ENCODE results near the gene CXCR4.

DNA sequence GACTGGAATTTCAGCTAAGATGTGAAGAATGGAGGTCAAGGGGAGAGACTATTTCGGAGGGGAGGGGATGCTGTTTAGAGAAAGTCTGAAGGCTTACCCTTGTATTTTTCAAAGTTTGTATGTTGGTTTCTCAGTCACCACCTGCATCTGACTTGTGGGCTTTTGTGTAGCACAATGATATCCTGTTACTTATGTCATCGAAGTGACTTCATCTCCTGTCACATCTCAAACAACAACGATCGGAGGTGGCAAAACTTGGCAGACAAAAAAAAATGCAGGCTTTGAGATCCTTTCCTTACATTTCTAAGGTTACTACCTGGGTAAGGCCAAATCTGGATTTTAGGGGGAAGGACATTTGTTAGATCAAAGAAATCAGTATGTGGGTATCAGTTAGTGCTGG, 11.7 kb upstream of the CXCR4 start:
- TF ChIP-seq, protein P1, sequence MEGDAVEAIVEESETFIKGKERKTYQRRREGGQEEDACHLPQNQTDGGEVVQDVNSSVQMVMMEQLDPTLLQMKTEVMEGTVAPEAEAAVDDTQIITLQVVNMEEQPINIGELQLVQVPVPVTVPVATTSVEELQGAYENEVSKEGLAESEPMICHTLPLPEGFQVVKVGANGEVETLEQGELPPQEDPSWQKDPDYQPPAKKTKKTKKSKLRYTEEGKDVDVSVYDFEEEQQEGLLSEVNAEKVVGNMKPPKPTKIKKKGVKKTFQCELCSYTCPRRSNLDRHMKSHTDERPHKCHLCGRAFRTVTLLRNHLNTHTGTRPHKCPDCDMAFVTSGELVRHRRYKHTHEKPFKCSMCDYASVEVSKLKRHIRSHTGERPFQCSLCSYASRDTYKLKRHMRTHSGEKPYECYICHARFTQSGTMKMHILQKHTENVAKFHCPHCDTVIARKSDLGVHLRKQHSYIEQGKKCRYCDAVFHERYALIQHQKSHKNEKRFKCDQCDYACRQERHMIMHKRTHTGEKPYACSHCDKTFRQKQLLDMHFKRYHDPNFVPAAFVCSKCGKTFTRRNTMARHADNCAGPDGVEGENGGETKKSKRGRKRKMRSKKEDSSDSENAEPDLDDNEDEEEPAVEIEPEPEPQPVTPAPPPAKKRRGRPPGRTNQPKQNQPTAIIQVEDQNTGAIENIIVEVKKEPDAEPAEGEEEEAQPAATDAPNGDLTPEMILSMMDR (IDR thresholded peaks at IDR 0.05) = no peak
- TF ChIP-seq POLR2A (IDR thresholded peaks at IDR 0.05) = no peak
